Right lobe of liver (tissue), 6 donors: ENCODE data around the gene RASGRF2. TPM values are rescaled to one million over a fixed set of nuclear protein-coding genes. Genes with fewer than 3 reads are reported as not detected.

Experiments
- ATAC-seq, 4 donors: fragments of 200-7000 bp; cut with Tn5 transposase; one replicate each; pipeline ENCODE4 v1.9.1; 2020; ENCODE audit warnings: mild to moderate bottlenecking in 4 of 4, moderate library complexity in 4 of 4
- DNase-seq, 3 donors: peaks; one replicate each; pipeline ENCODE4 v3.0.0-alpha.2; 2020
- H3K27ac ChIP-seq, 3 donors: fragments of 200-600 bp; one replicate each; pipeline ENCODE4 v1.8.0; 2022
- H3K27me3 ChIP-seq, 2 donors: fragments of 200-600 bp; one replicate each; pipeline ENCODE4 v1.8.0; 2022
- H3K36me3 ChIP-seq, 4 donors: fragments of 200-600 bp; sonication (generic) in 1 of 4; one replicate each; pipeline versions ENCODE4 v1.5.1 to v1.8.0; 2017 to 2022; ENCODE audit warnings: control low read depth in 1 of 4
- H3K4me1 ChIP-seq, 4 donors: fragments of 200-600 bp; sonication (generic) in 1 of 4; one replicate each; pipeline versions ENCODE4 v1.5.1 to v1.8.0; 2017 to 2022; ENCODE audit warnings: control low read depth in 1 of 4
- H3K4me3 ChIP-seq, 3 donors: fragments of 200-600 bp; one replicate each; pipeline ENCODE4 v1.8.0; 2022
- H3K9me3 ChIP-seq, 4 donors: fragments of 200-600 bp; sonication (generic) in 1 of 4; one replicate each; pipeline versions ENCODE4 v1.5.1 to v1.8.0; 2017 to 2022; ENCODE audit warnings: control low read depth in 1 of 4
- CTCF ChIP-seq, 4 donors: fragments of 200-600 bp in 3 of 4; fragments of 450-650 bp in 1 of 4; IDR thresholded peaks; one replicate each; pipeline versions ENCODE4 v1.5.1 to v1.8.0; 2016 to 2022; ENCODE audit warnings: antibody characterized with exemption in 4 of 4, mild to moderate bottlenecking in 2 of 4
- POLR2A ChIP-seq: fragments of 450-650 bp; IDR thresholded peaks from one replicate; pipeline ENCODE4 v1.6.1; 2017; ENCODE audit warnings: antibody characterized with exemption, mild to moderate bottlenecking
- WGBS: methylation state at CpG from one replicate; pipeline ENCODE4 v1.1.6; 2018; ENCODE audit warnings: low coverage, low lambda C conversion rate; ENCODE audit not compliant: insufficient coverage; ENCODE audit errors: missing lambda C conversion rate; 5-methylcytosine and 5-hydroxymethylcytosine counted together
- intact Hi-C, 2 donors: fragments of 100-400 bp; cut with DNase I; formaldehyde crosslinking; loops; one replicate each; pipeline versions ENCODE4 v1.11.2 to v1.14.1; 2022
- total RNA-seq, 6 experiments: library from RNA; depleted of rRNA in 2 of 6; stranded (reverse); fragments of >200 nt in 2 of 6; fragmentation: NEBNext Ultra II Directional in 3 of 6; extraction: Animal tissue kit (Norgen Biotek cat#: 25700) in 3 of 6; gene quantifications; one replicate each; pipeline versions ENCODE4 v1.1.0 to v1.2.4, GENCODE V29; 2016 to 2023
- donor health status: DM: no; HTN: yes; CAD: no.
- donor health status: DM: no; HTN: no; CAD: no.
- donor health status: DM: no; HTN: no; CAD: no.
- donor health status: DM: no; HTN: yes; CAD: no.
- donor health status: DM: no; HTN: yes; CAD: no.

The RASGRF2 gene
- total RNA-seq, 6 experiments from 2014 or later: 0.20 to 0.61 (median 0.36) TPM

- ATAC-seq (no peak), DNase-seq (no peak)
- H3K27ac ChIP-seq: no peak overlapping the region
- WGBS: 78% methylated on average over 4 of the region's 4 CpGs
- no peak overlapping the region for H3K4me3 ChIP-seq
- H3K4me1 ChIP-seq: no peaks in the 10 kb centered on the region
- TF ChIP-seq CTCF (IDR thresholded peaks at IDR 0.05) (no peak), POLR2A (no peak)
- no peaks in the 10 kb centered on the region for H3K9me3 ChIP-seq
- H3K36me3 ChIP-seq: no peaks in the 10 kb centered on the region
- H3K27me3 ChIP-seq: no peaks in the 10 kb centered on the region
- intact Hi-C loops: no loop called here
Observed at GRCh38 chr5:81242906-81243436, 282.8 kb downstream of the RASGRF2 start.

- WGBS: 66% methylated on average over 4 of the region's 4 CpGs
- Histone ChIP-seq H3K9me3 (no peaks in the 10 kb centered on the region), H3K27ac (no peak overlapping the region), H3K36me3 (no peaks in the 10 kb centered on the region), H3K4me1 (no peaks in the 10 kb centered on the region), H3K27me3 (no peaks in the 10 kb centered on the region), H3K4me3 (no peak overlapping the region)
- DNase-seq (no peak), ATAC-seq (no peak)
- intact Hi-C loops: no loop called here
- TF ChIP-seq POLR2A (no peak), CTCF (IDR thresholded peaks at IDR 0.05) (no peak)
Observed at GRCh38 chr5:81244451-81244850, 284.3 kb downstream of the RASGRF2 start.

- ATAC-seq (no peak), DNase-seq (no peak)
- intact Hi-C loops: no loop called here
- 98% methylated on average over 4 of the region's 5 CpGs for WGBS
- no peaks in the 10 kb centered on the region for H3K36me3 ChIP-seq
- H3K4me3 ChIP-seq: no peak overlapping the region
- H3K27me3 ChIP-seq: no peaks in the 10 kb centered on the region
- no peak for TF ChIP-seq POLR2A
- TF ChIP-seq CTCF (IDR thresholded peaks at IDR 0.05): no peak
- H3K4me1 ChIP-seq: no peaks in the 10 kb centered on the region
- no peak overlapping the region for H3K27ac ChIP-seq
- no peaks in the 10 kb centered on the region for H3K9me3 ChIP-seq
Observed at GRCh38 chr5:81245871-81246235, 285.7 kb downstream of the RASGRF2 start.

GRCh38 chr5:81246697-81247096 is 286.5 kb downstream of the RASGRF2 start:
- DNase-seq (no peak), ATAC-seq (no peak)
- intact Hi-C loops: no loop called here
- Histone ChIP-seq H3K9me3 (no peaks in the 10 kb centered on the region), H3K27ac (no peak overlapping the region), H3K27me3 (no peaks in the 10 kb centered on the region), H3K4me1 (no peaks in the 10 kb centered on the region), H3K36me3 (no peaks in the 10 kb centered on the region), H3K4me3 (no peak overlapping the region)
- TF ChIP-seq CTCF (IDR thresholded peaks at IDR 0.05): no peak
- TF ChIP-seq POLR2A: no peak
- 86% methylated on average over 5 of the region's 6 CpGs for WGBS

GRCh38 chr5:81247441-81247972 is 287.3 kb downstream of the RASGRF2 start:
- Histone ChIP-seq H3K4me3 (no peak overlapping the region), H3K4me1 (no peaks in the 10 kb centered on the region), H3K27ac (no peak overlapping the region), H3K9me3 (no peaks in the 10 kb centered on the region), H3K36me3 (no peaks in the 10 kb centered on the region), H3K27me3 (no peaks in the 10 kb centered on the region)
- TF ChIP-seq POLR2A: no peak
- no peak for TF ChIP-seq CTCF (IDR thresholded peaks at IDR 0.05)
- no peak for ATAC-seq
- DNase-seq: no peak
- intact Hi-C loops: no loop called here
- WGBS: 76% methylated on average over 3 of the region's 3 CpGs
